ENCODE measurements around the gene SNX5. TPM values are rescaled to one million over a fixed set of nuclear protein-coding genes. Genes with fewer than 3 reads are reported as not detected.

The SNX5 gene
- total and polyA plus RNA-seq, 2 of the 13 experiments (the other 11 are each of a cell fraction or from before 2014, with no cell fraction given): 664 to 1,040 TPM

- TF ChIP-seq MLLT10 (CRISPR knock-in tag; IDR thresholded peaks at IDR 0.05): peak; percentile 94; the same call in 1 of the 2 replicates
- TF ChIP-seq AHDC1 (CRISPR knock-in tag; IDR thresholded peaks at IDR 0.05; ENCODE audit: borderline replicate concordance): peak; percentile 90; the same call in 1 of the 2 replicates
- peak; percentile 54; the same call in 1 of the 2 replicates for TF ChIP-seq ETV5 (CRISPR knock-in tag; IDR thresholded peaks at IDR 0.05; ENCODE audit: borderline replicate concordance)
- no peak for TF ChIP-seq FUBP1 (CRISPR knock-in tag; IDR thresholded peaks at IDR 0.05; ENCODE audit: borderline replicate concordance)
- TF ChIP-seq NFAT5 (CRISPR knock-in tag; IDR thresholded peaks at IDR 0.05): no peak
- TF ChIP-seq ZNF770 (CRISPR knock-in tag; IDR thresholded peaks at IDR 0.05): no peak
- peak; percentile 72 for TF ChIP-seq HDAC1 (CRISPR knock-in tag; IDR thresholded peaks at IDR 0.05)
- no peak for TF ChIP-seq CCAR2 (optimal IDR thresholded peaks at IDR 0.05; ENCODE audit: low read depth, low read length)
- peak; percentile 59; the same call in 1 of the 2 replicates for TF ChIP-seq ZNF564 (CRISPR knock-in tag; IDR thresholded peaks at IDR 0.05)
- no peak for TF ChIP-seq NFKB2 (CRISPR knock-in tag; IDR thresholded peaks at IDR 0.05; ENCODE audit: borderline replicate concordance)
- TF ChIP-seq ZNF17 (CRISPR knock-in tag; IDR thresholded peaks at IDR 0.05): no peak
- no peak for TF ChIP-seq SETDB1 (CRISPR knock-in tag; IDR thresholded peaks at IDR 0.05; ENCODE audit: borderline replicate concordance)
- no peak for TF ChIP-seq IKZF4 (CRISPR knock-in tag; IDR thresholded peaks at IDR 0.05; ENCODE audit: borderline replicate concordance, low read depth, not compliant biosample characterization)
Observed at GRCh38 chr20:17960927-17961586, 7.5 kb downstream of the SNX5 start (continued).
